K562 (cell line): ENCODE measurements around the gene FHIT. TPM values are rescaled to one million over a fixed set of nuclear protein-coding genes. Genes with fewer than 3 reads are reported as not detected.

Experiments used
- CBFA2T3 ChIP-seq: fragments of 450-650 bp; IDR thresholded peaks from 2 replicates; pipeline ENCODE4 v1.6.1; 2017
- CSDE1 ChIP-seq, 2 experiments: fragments of 450-650 bp; IDR thresholded peaks; 2 replicates each; pipeline ENCODE4 v1.6.1; 2016; ENCODE audit warnings: mild to moderate bottlenecking in 1 of 2
- EHMT2 ChIP-seq: fragments of 450-650 bp; IDR thresholded peaks from 2 replicates; pipeline ENCODE4 v1.6.1; 2018; ENCODE audit warnings: antibody characterized with exemption
- HMBOX1 ChIP-seq: sonication (generic); IDR thresholded peaks from 2 replicates; pipeline ENCODE4 v1.6.1; 2016
- MIER1 ChIP-seq: fragments of 450-650 bp; IDR thresholded peaks from 2 replicates; pipeline ENCODE4 v1.6.1; 2016; ENCODE audit warnings: antibody characterized with exemption, mild to moderate bottlenecking, low read depth
- NCOA4 ChIP-seq: fragments of 450-650 bp; IDR thresholded peaks from 2 replicates; pipeline ENCODE4 v1.6.1; 2018; ENCODE audit warnings: mild to moderate bottlenecking; ENCODE audit not compliant: partially characterized antibody
- SNRNP70 ChIP-seq: fragments of 200-400 bp; formaldehyde crosslinking; optimal IDR thresholded peaks from 2 replicates; pipeline ENCODE3; 2017; ENCODE audit warnings: low read depth, low read length
- TCF3 ChIP-seq: sonication (generic); formaldehyde crosslinking; IDR thresholded peaks from 2 replicates; pipeline ENCODE4 v1.4.0; 2020; ENCODE audit warnings: mild to moderate bottlenecking, missing genetic modification reagents
- WHSC1 ChIP-seq: IDR thresholded peaks from one replicate; pipeline ENCODE4 v1.6.1; 2012; ENCODE audit warnings: low read length, control low read depth, inconsistent platforms
- ZBTB12 ChIP-seq: fragments of 250-450 bp; sonication (Bioruptor Pico); IDR thresholded peaks from 2 replicates; pipeline ENCODE4 v1.4.0; 2020
- ZNF408 ChIP-seq: fragments of 250-450 bp; sonication (Bioruptor Pico); IDR thresholded peaks from 2 replicates; pipeline ENCODE4 v1.4.0; 2020; ENCODE audit warnings: low read depth, mild to moderate bottlenecking, moderate library complexity
- ZNF584 ChIP-seq: fragments of 200-800 bp; sonication (Bioruptor generic); IDR thresholded peaks from 2 replicates; pipeline ENCODE4 v1.6.1; 2016; ENCODE audit warnings: low read depth, mild to moderate bottlenecking, missing genetic modification characterization, missing compliant biosample characterization
- ZNF586 ChIP-seq: fragments of 450-650 bp; formaldehyde crosslinking; conservative IDR thresholded peaks from 2 replicates; pipeline ENCODE4 v1.4.0; 2020; ENCODE audit warnings: mild to moderate bottlenecking, moderate library complexity
- ZNF695 ChIP-seq: fragments of 450-650 bp; formaldehyde crosslinking; IDR thresholded peaks from 2 replicates; pipeline ENCODE4 v1.4.0; 2020; ENCODE audit warnings: mild to moderate bottlenecking, moderate library complexity
- ZNF778 ChIP-seq: fragments of 450-650 bp; formaldehyde crosslinking; IDR thresholded peaks from 2 replicates; pipeline ENCODE4 v1.4.0; 2020; ENCODE audit warnings: mild to moderate bottlenecking, moderate library complexity
- polyA plus RNA-seq, 8 experiments: library from polyadenylated mRNA; depleted of rRNA in 4 of 8; stranded (reverse) in 5 of 8; unstranded in 3 of 8; fragments of >200 nt; fragmentation: Nextera tagmentation in 2 of 8; fragmentation: Illumina TruSeq in 1 of 8; extraction: Ambion mirVana in 2 of 8; extraction: Trizol in 1 of 8; gene quantifications; 2 replicates each; pipeline versions ENCODE4 v1.2.1 to v1.2.3, GENCODE V29; 2011 to 2014; ENCODE audit warnings: inconsistent platforms in 1 of 8, missing spikeins in 1 of 8
- total RNA-seq, 7 experiments: library from RNA; depleted of rRNA in 6 of 7; stranded (reverse); fragments of >200 nt in 6 of 7; fragmentation: Illumina TruSeq in 2 of 7; extraction: Trizol in 2 of 7; gene quantifications; 2 replicates each; pipeline versions ENCODE4 v1.2.1 to v1.2.3, GENCODE V29; 2011 to 2021; ENCODE audit warnings: low replicate concordance in 1 of 7
- TF ChIP-seq, protein P1 (sequence below): conservative IDR thresholded peaks from 2 replicates; pipeline ENCODE4 v1.6.1; 2011; ENCODE audit warnings: low read depth, mild to moderate bottlenecking, low read length; ENCODE audit not compliant: control insufficient read depth
- TF ChIP-seq, protein P2 (sequence below), 2 experiments: fragments of 150-350 bp in 1 of 2; IDR thresholded peaks; 2 replicates each; pipeline ENCODE4 v1.6.1; 2012 to 2016; ENCODE audit warnings: low read depth in 2 of 2, low read length in 2 of 2, mild to moderate bottlenecking in 1 of 2, moderate library complexity in 1 of 2

Gene FHIT
- total and polyA plus RNA-seq, 9 of the 15 experiments (the other 6 are each of a cell fraction or from before 2014, with no cell fraction given), result 1.7 to 9.1 (median 4.3) TPM

- TF ChIP-seq HMBOX1 (peak; percentile 83), NCOA4 (no peak), EHMT2 (no peak), TCF3 (peak; percentile 43), ZNF408 (no peak), CBFA2T3 (peak; percentile 39; the same call in 1 of the 2 replicates), ZNF695 (no peak), WHSC1 (no peak), SNRNP70 (no peak), MIER1 (no peak), ZBTB12 (no peak), ZNF586 (no peak), ZNF584 (CRISPR knock-in tag) (no peak), ZNF778 (CRISPR knock-in tag) (no peak), CSDE1 (IDR thresholded peaks at IDR 0.05) (no peak)
- TF ChIP-seq, protein P1, sequence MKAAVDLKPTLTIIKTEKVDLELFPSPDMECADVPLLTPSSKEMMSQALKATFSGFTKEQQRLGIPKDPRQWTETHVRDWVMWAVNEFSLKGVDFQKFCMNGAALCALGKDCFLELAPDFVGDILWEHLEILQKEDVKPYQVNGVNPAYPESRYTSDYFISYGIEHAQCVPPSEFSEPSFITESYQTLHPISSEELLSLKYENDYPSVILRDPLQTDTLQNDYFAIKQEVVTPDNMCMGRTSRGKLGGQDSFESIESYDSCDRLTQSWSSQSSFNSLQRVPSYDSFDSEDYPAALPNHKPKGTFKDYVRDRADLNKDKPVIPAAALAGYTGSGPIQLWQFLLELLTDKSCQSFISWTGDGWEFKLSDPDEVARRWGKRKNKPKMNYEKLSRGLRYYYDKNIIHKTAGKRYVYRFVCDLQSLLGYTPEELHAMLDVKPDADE, result no peak
- TF ChIP-seq, protein P2, sequence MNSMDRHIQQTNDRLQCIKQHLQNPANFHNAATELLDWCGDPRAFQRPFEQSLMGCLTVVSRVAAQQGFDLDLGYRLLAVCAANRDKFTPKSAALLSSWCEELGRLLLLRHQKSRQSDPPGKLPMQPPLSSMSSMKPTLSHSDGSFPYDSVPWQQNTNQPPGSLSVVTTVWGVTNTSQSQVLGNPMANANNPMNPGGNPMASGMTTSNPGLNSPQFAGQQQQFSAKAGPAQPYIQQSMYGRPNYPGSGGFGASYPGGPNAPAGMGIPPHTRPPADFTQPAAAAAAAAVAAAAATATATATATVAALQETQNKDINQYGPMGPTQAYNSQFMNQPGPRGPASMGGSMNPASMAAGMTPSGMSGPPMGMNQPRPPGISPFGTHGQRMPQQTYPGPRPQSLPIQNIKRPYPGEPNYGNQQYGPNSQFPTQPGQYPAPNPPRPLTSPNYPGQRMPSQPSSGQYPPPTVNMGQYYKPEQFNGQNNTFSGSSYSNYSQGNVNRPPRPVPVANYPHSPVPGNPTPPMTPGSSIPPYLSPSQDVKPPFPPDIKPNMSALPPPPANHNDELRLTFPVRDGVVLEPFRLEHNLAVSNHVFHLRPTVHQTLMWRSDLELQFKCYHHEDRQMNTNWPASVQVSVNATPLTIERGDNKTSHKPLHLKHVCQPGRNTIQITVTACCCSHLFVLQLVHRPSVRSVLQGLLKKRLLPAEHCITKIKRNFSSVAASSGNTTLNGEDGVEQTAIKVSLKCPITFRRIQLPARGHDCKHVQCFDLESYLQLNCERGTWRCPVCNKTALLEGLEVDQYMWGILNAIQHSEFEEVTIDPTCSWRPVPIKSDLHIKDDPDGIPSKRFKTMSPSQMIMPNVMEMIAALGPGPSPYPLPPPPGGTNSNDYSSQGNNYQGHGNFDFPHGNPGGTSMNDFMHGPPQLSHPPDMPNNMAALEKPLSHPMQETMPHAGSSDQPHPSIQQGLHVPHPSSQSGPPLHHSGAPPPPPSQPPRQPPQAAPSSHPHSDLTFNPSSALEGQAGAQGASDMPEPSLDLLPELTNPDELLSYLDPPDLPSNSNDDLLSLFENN (IDR thresholded peaks at IDR 0.05; ENCODE audit: low read depth in 2 of 2, low read length in 2 of 2), result no peak
These were observed 1034.7 kb downstream of the FHIT start (continued) for GRCh38 chr3:60216462-60217075.
